ENCODE data around the gene DCTN4.

Gene DCTN4

DNA sequence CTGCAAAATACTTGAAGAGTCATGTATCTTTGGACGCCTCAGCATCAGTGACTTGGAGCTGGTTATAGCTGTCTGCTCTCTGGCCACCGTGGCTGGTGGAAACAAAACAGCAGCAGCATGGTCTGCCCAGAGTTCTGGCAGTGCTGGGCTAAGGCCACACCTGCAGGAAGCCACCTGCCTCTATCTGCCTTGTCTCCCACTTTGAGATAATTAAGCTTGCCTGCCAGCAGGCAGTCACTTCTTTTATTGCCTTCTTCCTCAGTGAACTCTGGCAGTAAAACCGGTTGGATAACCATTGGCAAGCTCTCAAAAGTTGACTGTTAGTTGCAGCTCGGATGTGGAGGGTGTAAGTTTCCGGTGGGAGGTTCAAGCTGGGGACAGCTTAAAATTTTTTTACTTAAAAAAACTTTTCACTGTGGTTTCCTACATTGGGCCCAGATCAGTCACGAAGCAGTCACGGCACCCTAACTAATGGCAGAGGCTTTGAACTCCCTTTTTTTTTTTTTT lies 24.7 kb upstream of the DCTN4 start:
- Mint-ChIP-seq H3K36me3 (ENCODE audit: insufficient read depth) (peaks cover 3% of the 10 kb centered on the region), H3K4me1 (ENCODE audit: low read depth in 2 of 2) (peaks cover 31 to 44% of the 10 kb centered on the region in 2 donors), H3K27ac (peak overlapping the region; percentile 72 to 90), H3K4me3 (peak overlapping the region; percentile 57 to 69), H3K9me3 (no peaks in the 10 kb centered on the region), H3K27me3 (no peaks in the 10 kb centered on the region)
- peak; percentile 93 for ATAC-seq (replicated peaks)
- DNase-seq = peak; percentile 49 to 55 (median 52)

DNA sequence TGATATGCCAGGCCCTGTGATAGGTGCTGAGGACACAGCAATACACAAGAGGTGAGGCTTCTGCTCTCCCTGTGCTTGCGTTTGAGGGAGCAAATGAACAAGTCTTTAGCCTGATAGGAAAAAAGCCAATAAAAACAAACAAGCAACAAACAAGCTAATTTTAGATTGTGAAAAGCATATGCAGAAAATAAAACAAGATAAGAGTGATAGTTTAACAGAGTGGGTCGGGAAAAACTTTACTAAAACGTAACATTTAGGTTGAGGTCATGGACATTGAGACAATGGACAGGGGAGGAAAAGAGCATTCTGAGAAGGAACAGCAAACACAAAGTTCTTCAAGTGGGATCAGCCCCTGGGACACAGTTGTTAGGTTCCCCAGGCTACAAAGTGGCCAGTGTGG lies 24.0 kb upstream of the DCTN4 start:
- ATAC-seq (replicated peaks) (no peak), DNase-seq (no peak)
- peak overlapping the region; percentile 72 to 90 for H3K27ac Mint-ChIP-seq
- H3K4me1 Mint-ChIP-seq (ENCODE audit: low read depth in 2 of 2) = peaks cover 33 to 44% of the 10 kb centered on the region in 2 donors
- H3K27me3 Mint-ChIP-seq = no peaks in the 10 kb centered on the region
- peak overlapping the region; percentile 57 to 69 for H3K4me3 Mint-ChIP-seq
- H3K9me3 Mint-ChIP-seq = no peaks in the 10 kb centered on the region
- H3K36me3 Mint-ChIP-seq (ENCODE audit: insufficient read depth) = peaks cover 3% of the 10 kb centered on the region

DNA sequence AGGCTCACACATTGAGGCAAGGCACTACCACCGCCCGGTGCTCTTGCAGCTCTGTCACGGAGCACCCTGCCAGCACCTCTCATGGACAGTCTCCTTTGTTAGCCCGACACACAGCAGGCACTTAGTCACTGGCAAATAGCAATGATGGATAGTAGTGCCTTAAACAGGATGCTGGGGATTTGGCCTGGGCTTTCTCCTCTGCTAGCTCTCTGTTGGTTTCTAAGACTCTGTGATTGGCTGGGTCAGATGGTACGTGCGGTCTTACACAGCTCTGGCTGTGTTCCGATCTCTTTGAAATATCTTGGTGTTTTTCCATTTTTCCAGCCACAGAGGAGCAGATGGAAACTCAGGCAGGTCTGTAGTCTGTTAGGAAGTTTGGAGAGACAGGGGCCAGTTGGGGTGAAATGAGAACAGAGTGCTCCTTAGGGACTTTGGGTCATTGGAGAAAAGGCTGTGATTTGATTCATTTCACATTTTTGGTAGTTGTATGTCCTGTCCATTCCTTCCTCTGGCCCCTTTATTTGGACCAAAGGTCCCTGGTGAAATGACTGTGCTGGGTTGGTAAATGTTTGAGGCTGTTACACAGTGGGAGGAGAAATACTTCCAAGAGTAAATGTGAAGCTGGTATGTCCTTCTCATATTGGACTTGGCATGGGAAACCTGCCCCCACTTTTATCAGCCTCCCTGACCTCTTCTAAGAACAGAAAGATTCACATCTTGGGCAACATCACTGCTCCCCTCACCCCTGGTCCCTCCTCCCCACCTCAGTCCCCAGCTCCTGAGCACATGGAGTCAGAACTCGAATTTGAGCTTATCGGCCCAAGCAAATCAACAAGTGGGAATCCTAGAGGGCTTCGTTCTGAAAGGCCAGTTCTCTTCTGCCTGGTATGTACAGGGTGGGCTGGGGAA lies 23.1 kb upstream of the DCTN4 start:
- Mint-ChIP-seq H3K27ac (peak overlapping the region in 1 of 2 donors; percentile 90), H3K9me3 (no peaks in the 10 kb centered on the region), H3K36me3 (ENCODE audit: insufficient read depth) (peaks cover 3% of the 10 kb centered on the region), H3K4me1 (ENCODE audit: low read depth in 2 of 2) (peaks cover 34 to 40% of the 10 kb centered on the region in 2 donors), H3K4me3 (no peak overlapping the region), H3K27me3 (no peaks in the 10 kb centered on the region)
- ATAC-seq (replicated peaks) = no peak
- DNase-seq = no peak

DNA sequence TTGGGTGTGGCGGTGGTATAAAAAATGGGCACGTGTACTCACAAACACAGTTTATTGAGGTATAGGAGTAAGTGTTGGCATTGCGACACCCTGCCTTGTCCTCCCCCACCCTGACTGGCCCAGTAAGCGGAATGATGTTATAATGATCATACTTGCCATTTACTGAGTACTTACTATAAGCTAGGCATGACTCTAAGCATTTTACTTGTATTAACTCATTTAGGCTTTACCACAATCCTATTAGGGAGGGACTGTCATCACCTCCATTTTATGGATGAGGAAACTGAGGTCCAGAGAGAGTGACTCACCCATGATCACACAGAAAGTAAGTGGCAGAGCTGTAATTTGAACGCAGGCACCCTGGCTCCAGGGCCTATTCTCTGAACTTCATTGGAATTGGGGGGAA lies 22.0 kb upstream of the DCTN4 start:
- Mint-ChIP-seq H3K4me1 (ENCODE audit: low read depth in 2 of 2) (peaks cover 34 to 40% of the 10 kb centered on the region in 2 donors), H3K27ac (peak overlapping the region; percentile 60 to 68), H3K9me3 (no peaks in the 10 kb centered on the region), H3K4me3 (no peak overlapping the region), H3K36me3 (ENCODE audit: insufficient read depth) (peaks cover 3% of the 10 kb centered on the region), H3K27me3 (peaks cover 0 to 2% of the 10 kb centered on the region in 2 donors)
- ATAC-seq (replicated peaks) (no peak), DNase-seq (no peak)

DNA sequence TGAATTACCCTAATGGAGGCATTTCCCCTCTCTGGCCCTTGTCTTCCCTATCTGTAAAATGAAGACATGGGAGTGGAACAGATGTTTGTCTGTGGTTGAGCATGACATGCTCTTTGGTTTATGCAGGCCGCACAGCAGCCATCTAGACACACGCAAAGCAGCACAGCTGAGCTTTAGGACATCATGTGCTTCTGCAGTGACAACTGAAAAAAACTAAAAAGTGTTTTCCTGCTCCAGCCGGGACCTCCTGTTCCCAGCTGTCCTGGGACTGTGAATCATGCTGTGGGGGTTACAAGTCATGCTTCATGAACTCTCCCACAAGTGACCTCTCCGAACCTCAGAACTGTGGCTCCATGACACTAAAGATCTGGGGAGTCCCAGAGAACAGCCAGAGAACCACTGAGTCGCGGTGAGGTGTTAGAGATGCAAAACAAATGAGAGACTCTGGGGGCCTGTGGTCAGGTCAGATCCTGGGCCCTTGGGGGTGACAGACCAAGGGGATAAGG lies 21.4 kb upstream of the DCTN4 start:
- Mint-ChIP-seq H3K27ac (peak overlapping the region; percentile 60 to 68), H3K4me1 (ENCODE audit: low read depth in 2 of 2) (peaks cover 34 to 39% of the 10 kb centered on the region in 2 donors)
- peak; percentile 3 for ATAC-seq (replicated peaks)

DNA sequence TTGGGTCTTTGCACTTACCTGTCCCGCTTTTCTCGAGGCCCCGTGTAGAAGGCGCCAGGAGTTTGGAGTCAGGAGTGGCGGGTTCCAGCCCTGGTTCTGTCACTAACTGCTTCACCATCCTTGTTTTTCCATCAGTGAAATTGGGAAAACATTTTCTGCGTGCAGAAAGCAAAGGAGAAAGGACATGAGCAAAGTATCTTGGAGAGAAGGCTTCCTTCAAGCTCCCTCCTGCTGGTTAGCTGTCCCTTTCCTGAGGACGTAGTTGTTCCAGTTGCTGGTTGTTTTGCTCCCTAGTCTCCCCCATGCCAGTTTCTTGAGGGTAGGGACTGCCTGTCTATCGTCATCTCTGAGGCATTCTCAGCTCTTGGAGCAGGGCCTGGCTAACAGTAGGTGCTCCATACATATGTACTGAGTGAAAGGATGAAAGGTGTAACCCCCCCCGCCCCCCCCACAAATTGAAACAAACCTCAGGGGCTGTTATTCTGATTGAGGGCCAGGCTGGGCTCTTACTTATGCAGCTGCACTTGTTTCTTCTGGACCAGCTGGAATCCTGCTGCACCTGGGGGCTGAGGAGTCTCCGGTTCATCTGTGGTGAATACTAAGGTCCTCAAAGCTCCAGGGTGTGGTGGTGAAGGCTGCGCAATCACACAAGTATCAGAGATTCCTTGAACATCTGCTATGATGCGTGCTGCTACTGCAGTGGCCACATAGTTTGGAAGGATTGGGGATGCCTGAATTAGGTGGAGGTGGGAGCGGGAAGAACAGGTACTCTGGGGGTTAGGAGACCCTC lies 20.8 kb upstream of the DCTN4 start:
- H3K36me3 Mint-ChIP-seq (ENCODE audit: insufficient read depth) = peaks cover 3% of the 10 kb centered on the region

More for the DNA sequence above, 21.4 kb upstream of the DCTN4 start:
- Mint-ChIP-seq H3K27me3 (peaks cover 0 to 8% of the 10 kb centered on the region in 2 donors), H3K36me3 (ENCODE audit: insufficient read depth) (peaks cover 3% of the 10 kb centered on the region), H3K9me3 (no peaks in the 10 kb centered on the region), H3K4me3 (peak overlapping the region; percentile 27 to 97)
- DNase-seq = no peak

DNA sequence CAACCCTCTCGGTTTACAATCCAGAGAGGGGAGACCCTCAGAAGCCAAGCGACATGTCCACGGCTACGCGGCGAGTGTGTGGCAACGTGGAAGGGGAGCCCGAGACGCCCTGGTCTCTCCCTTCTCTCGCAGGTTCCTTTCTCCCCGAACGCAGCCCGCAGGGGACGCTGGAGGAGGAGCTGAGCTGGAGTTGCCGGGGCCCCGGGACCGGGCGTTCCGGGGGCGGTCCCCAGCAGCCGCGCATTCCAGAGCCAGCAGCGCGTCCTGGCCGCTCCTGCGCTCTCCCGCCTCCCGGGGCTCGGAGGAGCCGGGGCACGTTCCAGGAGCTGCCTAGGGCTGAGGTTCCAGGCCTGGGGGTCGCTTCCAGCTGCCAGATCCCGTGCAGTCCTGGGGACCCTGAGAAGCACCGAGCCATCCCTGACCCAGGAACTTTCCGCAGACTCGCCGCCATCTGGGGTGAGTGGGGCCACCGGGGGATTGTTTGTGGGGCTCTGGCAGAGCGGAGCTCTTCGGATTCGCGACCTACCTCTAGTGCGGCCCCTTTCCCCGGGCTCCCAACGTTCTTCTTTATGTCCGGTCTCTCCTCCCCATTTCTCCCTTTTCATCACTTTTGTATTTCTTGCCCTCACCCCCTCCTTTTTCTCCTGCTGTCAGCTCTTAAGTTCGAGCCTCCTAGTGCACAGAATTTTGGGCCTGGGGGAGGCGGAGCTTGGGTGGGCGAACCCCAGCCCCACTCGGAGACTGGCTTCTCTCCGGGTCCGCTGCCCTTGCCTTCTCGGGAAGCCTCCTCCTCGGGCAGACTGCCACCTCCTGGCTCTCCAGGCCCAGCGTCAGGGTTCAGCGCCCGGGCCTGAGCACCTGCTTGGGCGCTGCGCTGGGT lies 19.9 kb upstream of the DCTN4 start, which contains the start of gene SMIM3:
SMIM3 (plus strand) TSS at position 241 of the 880 bp plus-strand sequence. CDS start 16,684 bp downstream, outside the sequence.
- Mint-ChIP-seq H3K27me3 (peaks cover 1 to 8% of the 10 kb centered on the region in 2 donors), H3K9me3 (no peaks in the 10 kb centered on the region), H3K4me1 (ENCODE audit: low read depth in 2 of 2) (peaks cover 28 to 31% of the 10 kb centered on the region in 2 donors), H3K36me3 (ENCODE audit: insufficient read depth) (peaks cover 3% of the 10 kb centered on the region), H3K4me3 (peak within 1 kb of the TSS; percentile 93 to 97), H3K27ac (peak within 1 kb of the TSS; percentile 85 to 94)
- DNase-seq = peak; percentile 27 to 41 (median 31)
- ATAC-seq (replicated peaks) = peak; percentile 64

More for the DNA sequence above, 20.8 kb upstream of the DCTN4 start:
- Mint-ChIP-seq H3K9me3 (no peaks in the 10 kb centered on the region), H3K4me1 (ENCODE audit: low read depth in 2 of 2) (peaks cover 34% of the 10 kb centered on the region in 2 donors), H3K27me3 (peaks cover 0 to 8% of the 10 kb centered on the region in 2 donors), H3K27ac (peak overlapping the region; percentile 85 to 94), H3K4me3 (peak overlapping the region; percentile 93 to 97)
- no peak for DNase-seq
- no peak for ATAC-seq (replicated peaks)

DNA sequence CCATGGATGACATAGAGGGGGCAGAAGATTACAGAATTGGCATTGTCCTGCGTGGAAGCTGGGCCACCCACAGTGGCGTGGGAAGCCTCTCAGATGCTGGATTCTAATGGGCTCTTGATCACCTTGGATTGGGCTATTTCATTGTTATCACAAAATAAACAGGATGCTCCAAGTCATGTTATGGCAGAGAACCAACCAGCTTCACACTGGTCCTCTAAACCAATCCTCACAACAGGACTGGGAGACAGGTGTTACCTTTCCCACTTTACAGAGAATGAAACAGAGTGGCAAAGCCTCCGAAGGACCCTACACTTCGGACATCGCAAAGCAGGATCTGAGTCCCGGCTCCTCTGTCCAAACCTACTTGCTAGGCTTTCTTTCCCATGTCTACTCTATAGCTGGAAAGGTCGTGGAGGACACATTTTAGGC lies 19.3 kb upstream of the DCTN4 start:
- ATAC-seq (replicated peaks) (no peak), DNase-seq (no peak)
- Mint-ChIP-seq H3K9me3 (no peaks in the 10 kb centered on the region), H3K27me3 (peaks cover 8% of the 10 kb centered on the region in 2 donors), H3K4me3 (peak overlapping the region; percentile 93 to 97), H3K4me1 (ENCODE audit: low read depth in 2 of 2) (peaks cover 23 to 26% of the 10 kb centered on the region in 2 donors), H3K36me3 (ENCODE audit: insufficient read depth) (peaks cover 3% of the 10 kb centered on the region), H3K27ac (peak overlapping the region; percentile 85 to 94)

DNA sequence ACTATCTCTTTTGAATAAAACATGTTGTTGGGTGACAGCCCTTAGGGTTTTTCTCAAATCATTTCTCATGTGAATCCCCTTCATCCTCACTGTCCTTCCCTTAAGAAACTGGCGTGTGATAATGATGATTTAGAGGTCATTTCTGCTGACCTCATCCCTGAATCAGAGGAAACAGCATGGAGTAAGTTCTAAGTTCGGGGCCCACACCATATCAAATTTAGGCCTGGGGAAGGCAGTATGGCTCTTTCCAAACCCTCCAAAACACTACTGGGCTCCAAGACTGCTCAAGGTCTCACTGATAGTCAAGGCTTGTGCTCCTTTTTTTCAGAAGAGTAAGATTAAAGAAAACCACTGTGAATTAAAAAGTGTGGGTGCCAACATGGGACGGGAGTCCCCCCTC lies 18.9 kb upstream of the DCTN4 start:
- Mint-ChIP-seq H3K9me3 (no peaks in the 10 kb centered on the region), H3K4me1 (ENCODE audit: low read depth in 2 of 2) (peaks cover 18 to 22% of the 10 kb centered on the region in 2 donors), H3K27me3 (peaks cover 8 to 12% of the 10 kb centered on the region in 2 donors), H3K4me3 (peak overlapping the region; percentile 93 to 97), H3K27ac (peak overlapping the region; percentile 85 to 94), H3K36me3 (ENCODE audit: insufficient read depth) (peaks cover 3% of the 10 kb centered on the region)
- DNase-seq (no peak), ATAC-seq (replicated peaks) (no peak)

DNA sequence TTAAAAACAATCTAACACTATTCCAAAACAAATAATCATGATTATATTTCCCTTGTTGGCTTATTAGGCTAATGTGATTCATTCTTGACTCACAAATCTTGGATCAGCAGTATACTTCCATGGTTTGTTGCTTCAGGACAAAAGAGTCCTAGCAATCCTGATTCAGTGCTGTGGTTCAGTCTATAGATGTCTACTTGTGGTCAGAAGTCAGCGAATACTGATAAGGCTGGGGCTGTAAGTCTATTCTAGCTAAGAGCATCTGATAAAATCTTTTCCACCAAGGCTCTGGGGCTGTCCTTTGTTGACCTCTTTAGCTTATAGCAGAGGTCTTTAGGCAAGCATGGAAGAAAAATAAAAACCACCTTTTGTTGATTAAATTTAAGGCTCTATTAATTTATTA lies 15.3 kb upstream of the DCTN4 start:
- Mint-ChIP-seq H3K4me3 (no peak overlapping the region), H3K27me3 (peaks cover 14 to 33% of the 10 kb centered on the region in 2 donors), H3K4me1 (ENCODE audit: low read depth in 2 of 2) (peaks cover 0 to 5% of the 10 kb centered on the region in 2 donors), H3K9me3 (no peaks in the 10 kb centered on the region), H3K36me3 (ENCODE audit: insufficient read depth) (peaks cover 2% of the 10 kb centered on the region), H3K27ac (no peak overlapping the region)
- ATAC-seq (replicated peaks) (no peak), DNase-seq (no peak)

DNA sequence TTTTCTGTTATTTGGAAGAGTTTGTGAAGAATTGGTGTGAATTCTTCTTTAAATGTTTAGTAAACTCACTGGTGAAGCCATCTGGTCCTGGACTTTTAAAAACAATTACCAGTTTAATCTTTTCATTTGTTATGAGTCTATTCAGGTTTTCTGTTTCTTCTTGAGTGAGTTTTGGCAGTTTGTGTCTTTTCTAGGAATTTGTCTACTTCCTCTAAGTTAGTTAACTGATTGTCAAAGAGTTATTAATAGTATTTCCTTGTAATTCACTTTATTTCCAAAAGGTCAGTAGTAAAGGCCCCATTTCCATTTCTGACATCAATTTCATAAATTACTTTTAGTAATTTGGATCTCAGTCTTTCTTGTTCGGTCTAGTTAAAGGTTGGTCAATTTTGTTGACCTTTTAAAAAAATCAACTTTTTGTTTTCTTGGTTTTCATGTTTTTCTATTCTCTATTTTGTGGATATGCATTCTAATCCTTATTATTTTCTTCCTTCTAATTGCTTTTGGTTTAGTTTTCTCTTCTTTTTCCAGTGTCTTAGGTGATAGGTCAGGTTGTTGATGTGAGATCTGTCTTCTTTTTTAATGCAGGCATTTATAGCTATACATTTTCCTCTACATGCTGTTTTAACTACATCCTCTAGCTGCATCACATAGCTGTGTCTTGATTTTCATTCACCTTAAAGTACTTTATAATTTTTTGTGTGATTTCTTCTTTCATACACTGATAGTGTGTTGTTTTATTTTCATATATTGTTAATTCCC lies 12.4 kb upstream of the DCTN4 start:
- ATAC-seq (replicated peaks) (no peak), DNase-seq (no peak)
- Mint-ChIP-seq H3K4me3 (no peak overlapping the region), H3K36me3 (ENCODE audit: insufficient read depth) (no peaks in the 10 kb centered on the region), H3K9me3 (no peaks in the 10 kb centered on the region), H3K27ac (no peak overlapping the region), H3K4me1 (ENCODE audit: low read depth in 2 of 2) (no peaks in the 10 kb centered on the region), H3K27me3 (peaks cover 26 to 33% of the 10 kb centered on the region in 2 donors)

DNA sequence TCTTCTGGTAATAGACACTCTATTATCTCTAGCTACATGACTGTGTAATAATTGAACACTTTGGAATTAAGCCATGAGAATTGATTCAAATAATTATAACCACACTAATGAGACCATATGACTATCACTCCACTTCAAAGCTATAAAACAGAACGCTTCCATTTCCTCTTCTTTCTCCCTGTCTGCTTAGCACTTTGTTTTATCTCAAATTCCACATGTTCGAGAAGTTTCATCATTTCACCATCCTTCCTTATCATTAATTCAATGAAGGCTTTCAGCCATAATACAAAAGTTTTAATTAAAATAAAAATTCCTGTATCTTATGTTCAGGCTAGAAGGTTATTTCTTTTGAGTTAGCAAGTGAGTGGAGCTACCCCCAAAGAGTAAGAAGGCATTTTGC lies 7.4 kb upstream of the DCTN4 start:
- DNase-seq = no peak
- no peaks in the 10 kb centered on the region for H3K4me1 Mint-ChIP-seq (ENCODE audit: low read depth in 2 of 2)
- no peak overlapping the region for H3K4me3 Mint-ChIP-seq
- H3K36me3 Mint-ChIP-seq (ENCODE audit: insufficient read depth) = no peaks in the 10 kb centered on the region
- no peak for ATAC-seq (replicated peaks)
- peaks cover 25 to 36% of the 10 kb centered on the region in 2 donors for H3K27me3 Mint-ChIP-seq
- H3K9me3 Mint-ChIP-seq = no peaks in the 10 kb centered on the region
- H3K27ac Mint-ChIP-seq = no peak overlapping the region
